Endothelial cell of umbilical vein (primary cell): ENCODE data around the gene F2RL1. TPM values are rescaled to one million over a fixed set of nuclear protein-coding genes. Genes with fewer than 3 reads are reported as not detected.

ENCODE experiments used
- BruUV-seq: library from RNA; stranded (reverse); fragments of 400-500 nt; replicated peaks from 2 replicates; lab custom pipeline; 2021; lab: Mats Ljungman, UMichigan
- CTCF ChIA-PET: fragments of 300-600, 350-600 bp; sonication (Branson Sonifier 250); formaldehyde crosslinking; loops from one replicate; lab custom pipeline; 2021; ENCODE audit warnings: antibody characterized with exemption, inconsistent platforms; lab: Charles Lee
- POLR2A ChIA-PET: fragments of 300-600, 350-600 bp; sonication (Branson Sonifier 250); formaldehyde crosslinking; loops from one replicate; lab custom pipeline; 2021; ENCODE audit warnings: antibody characterized with exemption, inconsistent platforms; lab: Charles Lee
- DNase-seq: peaks from one replicate; pipeline ENCODE4 v3.0.0-alpha.2; 2011; ENCODE audit warnings: low read depth, low spot score
- FAIRE-seq: peaks from 2 replicates; lab custom pipeline; 2011; peaks lifted over from hg19 to GRCh38; lab: Jason Lieb, UNC
- H2AFZ ChIP-seq: 2 replicates; pipeline ENCODE4 v1.6.0; 2012; ENCODE audit warnings: low read depth, low read length, control low read depth, inconsistent platforms
- H3K27ac ChIP-seq: 2 replicates; pipeline ENCODE4 v1.5.1; 2011; ENCODE audit warnings: low read depth, mild to moderate bottlenecking, control low read depth, low read length, moderate library complexity; ENCODE audit not compliant: insufficient read depth
- H3K27me3 ChIP-seq, 2 experiments: 2 replicates each; pipeline versions ENCODE4 v1.6.0 to v1.6.1; 2011; ENCODE audit warnings: low read length in 2 of 2, mixed read lengths in 1 of 2; ENCODE audit not compliant: control insufficient read depth in 2 of 2, insufficient read depth in 2 of 2
- H3K36me3 ChIP-seq, 2 experiments: 2 replicates in 1 of 2; 3 replicates in 1 of 2; pipeline ENCODE4 v1.5.1; 2011; ENCODE audit warnings: low read length in 2 of 2, mild to moderate bottlenecking in 1 of 2, moderate library complexity in 1 of 2; ENCODE audit not compliant: control insufficient read depth in 2 of 2, insufficient read depth in 2 of 2; ENCODE audit errors: extremely low read depth in 1 of 2
- H3K4me1 ChIP-seq: 3 replicates; pipeline ENCODE4 v1.5.1; 2011; ENCODE audit warnings: mild to moderate bottlenecking, low read length; ENCODE audit not compliant: control insufficient read depth, insufficient read depth; ENCODE audit errors: extremely low read depth
- H3K4me2 ChIP-seq: 2 replicates; pipeline ENCODE4 v1.6.1; 2011; ENCODE audit warnings: low read length, control low read depth, mixed read lengths; ENCODE audit not compliant: insufficient read depth
- H3K4me3 ChIP-seq, 3 experiments: fragments of 200-600 bp in 1 of 3; sonication (generic), shearing (Covaris generic) in 1 of 3; replicated peaks in 1 of 3; 2 replicates each; pipeline ENCODE4 v1.5.1; 2011 to 2016; ENCODE audit warnings: control low read depth in 3 of 3, low read length in 3 of 3, mild to moderate bottlenecking in 2 of 3, inconsistent platforms in 1 of 3, low read depth in 1 of 3, moderate library complexity in 1 of 3; ENCODE audit not compliant: insufficient read depth in 1 of 3
- H3K79me2 ChIP-seq: 2 replicates; pipeline ENCODE4 v1.6.0; 2012; ENCODE audit warnings: low read length, inconsistent platforms; ENCODE audit not compliant: control insufficient read depth, insufficient read depth
- H3K9ac ChIP-seq: replicated peaks from 2 replicates; pipeline ENCODE3; 2011; ENCODE audit warnings: low read length, control low read depth; ENCODE audit not compliant: insufficient read depth; ENCODE audit errors: extremely low read depth
- H3K9me1 ChIP-seq: replicated peaks from 3 replicates; pipeline ENCODE4 v1.6.0; 2011; ENCODE audit warnings: mild to moderate bottlenecking, low read length; ENCODE audit not compliant: control insufficient read depth, insufficient read depth; ENCODE audit errors: extremely low read depth
- H3K9me3 ChIP-seq: replicated peaks from 2 replicates; pipeline ENCODE4 v1.5.1; 2012; ENCODE audit warnings: low read length, inconsistent platforms; ENCODE audit not compliant: control insufficient read depth, insufficient read depth
- H4K20me1 ChIP-seq: replicated peaks from 2 replicates; pipeline ENCODE3; 2011; ENCODE audit warnings: mild to moderate bottlenecking, low read length; ENCODE audit not compliant: control insufficient read depth, insufficient read depth; ENCODE audit errors: extremely low read depth
- CTCF ChIP-seq, 2 donors: IDR thresholded peaks; 1 replicate in 1 of 2; 2 replicates in 1 of 2; pipeline ENCODE4 v1.5.1; 2011; ENCODE audit warnings: low read length in 2 of 2, mild to moderate bottlenecking in 2 of 2, moderate library complexity in 2 of 2, control low read depth in 1 of 2, inconsistent platforms in 1 of 2, low read depth in 1 of 2; ENCODE audit not compliant: insufficient read depth in 1 of 2; ENCODE audit errors: extremely low read depth in 1 of 2
- EZH2 ChIP-seq: IDR thresholded peaks from 2 replicates; pipeline ENCODE4 v1.6.1; 2012; ENCODE audit warnings: borderline replicate concordance, low read depth, mild to moderate bottlenecking, moderate library complexity, low read length, inconsistent platforms; ENCODE audit not compliant: severe bottlenecking
- GATA2 ChIP-seq: IDR thresholded peaks from 2 replicates; pipeline ENCODE4 v1.7.0; 2011; ENCODE audit warnings: low read depth, mild to moderate bottlenecking, moderate library complexity, mixed read lengths, low read length; ENCODE audit not compliant: insufficient read length, insufficient read depth
- JUN ChIP-seq: IDR thresholded peaks from 2 replicates; pipeline ENCODE4 v1.6.1; 2011; ENCODE audit warnings: borderline replicate concordance, low read depth; ENCODE audit not compliant: insufficient read length, insufficient read depth
- MAX ChIP-seq: IDR thresholded peaks from 2 replicates; pipeline ENCODE4 v1.6.1; 2011; ENCODE audit not compliant: insufficient read depth, insufficient read length
- MYC ChIP-seq: IDR thresholded peaks from one replicate; pipeline ENCODE4 v1.6.1; 2011; ENCODE audit warnings: mild to moderate bottlenecking, low read depth, low read length
- POLR2A ChIP-seq: IDR thresholded peaks from 2 replicates; pipeline ENCODE4 v1.6.1; 2012; ENCODE audit warnings: low read depth, mild to moderate bottlenecking, control low read depth, low read length
- POLR2AphosphoS5 ChIP-seq: IDR thresholded peaks from 2 replicates; pipeline ENCODE4 v1.6.1; 2012; ENCODE audit warnings: low read depth, mild to moderate bottlenecking, control low read depth, low read length, moderate library complexity; ENCODE audit not compliant: insufficient read depth
- dilution Hi-C: fragments of 300-500 bp; cut with MboI; formaldehyde crosslinking; loops from one replicate; pipeline ENCODE4 v1.15.0; 2019; ENCODE audit warnings: low sequenced_read_pairs; ENCODE audit not compliant: extremely low pct_ligation_motif_present
- intact Hi-C: fragments of 100-400 bp; cut with micrococcal nuclease; formaldehyde crosslinking; loops from one replicate; pipeline ENCODE4 v1.10.0; 2022
- polyA plus RNA-seq, 4 experiments: library from polyadenylated mRNA; depleted of rRNA in 3 of 4; stranded (reverse) in 3 of 4; unstranded in 1 of 4; fragments of >200 nt; gene quantifications; 2 replicates each; pipeline versions ENCODE4 v1.2.1 to v1.2.3, GENCODE V29; 2011 to 2012; ENCODE audit warnings: missing spikeins in 1 of 4
- total RNA-seq: library from RNA; stranded (reverse); gene quantifications from 2 replicates; pipeline ENCODE4 v1.2.3, GENCODE V29; 2021

F2RL1 gene
- total and polyA plus RNA-seq, 2 donors (not counting 3 experiments of a cell fraction or from before 2014, with no cell fraction given), result 21.8 to 21.9 TPM

- BruUV-seq, result no TSS peak
- intact Hi-C loops, result no loop called here
Observed at GRCh38 chr5:76820526-76820890, 1.7 kb downstream of the F2RL1 start.

GRCh38 chr5:76821136-76821535, 2.3 kb downstream of the F2RL1 start:
- peak overlapping the region; percentile 84 for H3K4me2 ChIP-seq
- no peaks in the 10 kb centered on the region for H3K36me3 ChIP-seq
- peak overlapping the region in 1 of 3 experiments; percentile 80 for H3K4me3 ChIP-seq
- no peak overlapping the region for H3K9ac ChIP-seq
- no peak for FAIRE-seq
- ChIA-PET CTCF (interaction anchor here (0.9 to 6.9 kb wide), 5 partner anchors 10 to 47 kb away, joined by 3 to 57 read pairs (median 31); no protein-coding TSS in a partner anchor), POLR2A (interaction anchor here (1.1 kb wide), 1 partner anchor 16 kb away, joined by 3 read pairs; no protein-coding TSS in a partner anchor)
- dilution Hi-C loops, result loop anchor here (25.0 kb wide), 1 partner anchor 134 kb away; no protein-coding TSS in a partner anchor
- H4K20me1 ChIP-seq, result peaks cover 2% of the 10 kb centered on the region
- H3K27me3 ChIP-seq, result no peaks in the 10 kb centered on the region
- peaks cover 18% of the 10 kb centered on the region for H3K4me1 ChIP-seq
- no peak for DNase-seq
- H3K27ac ChIP-seq, result no peak overlapping the region
- H2AFZ ChIP-seq, result no peak overlapping the region
- H3K9me3 ChIP-seq, result no peaks in the 10 kb centered on the region
- H3K79me2 ChIP-seq, result peaks cover 47% of the 10 kb centered on the region
- intact Hi-C loops, result no loop called here
- no TSS peak for BruUV-seq
- TF ChIP-seq POLR2A (no peak), POLR2AphosphoS5 (no peak), CTCF (IDR thresholded peaks at IDR 0.05; ENCODE audit: extremely low read depth in 1 of 2, insufficient read depth in 1 of 2, low read depth in 1 of 2, low read length in 2 of 2) (no peak), MYC (no peak), GATA2 (no peak)
- no peaks in the 10 kb centered on the region for H3K9me1 ChIP-seq

More at GRCh38 chr5:76820526-76820890, 1.7 kb downstream of the F2RL1 start:
- peaks cover 18% of the 10 kb centered on the region for H3K4me1 ChIP-seq
- no peak for FAIRE-seq
- dilution Hi-C loops, result loop anchor here (25.0 kb wide), 1 partner anchor 133 kb away; no protein-coding TSS in a partner anchor
- H3K27me3 ChIP-seq, result no peaks in the 10 kb centered on the region
- no peak overlapping the region for H3K27ac ChIP-seq
- H4K20me1 ChIP-seq, result peaks cover under 1% of the 10 kb centered on the region
- DNase-seq, result no peak
- no peaks in the 10 kb centered on the region for H3K9me1 ChIP-seq
- H3K4me3 ChIP-seq, result peak overlapping the region in 2 of 3 experiments; percentile 80 to 82
- CTCF ChIA-PET, result interaction anchor here (0.9 to 6.9 kb wide), 6 partner anchors 11 to 219 kb away, joined by 3 to 57 read pairs (median 20); no protein-coding TSS in a partner anchor
- peaks cover 45% of the 10 kb centered on the region for H3K79me2 ChIP-seq
- no peak overlapping the region for H2AFZ ChIP-seq
- H3K36me3 ChIP-seq, result no peaks in the 10 kb centered on the region
- H3K9me3 ChIP-seq, result no peaks in the 10 kb centered on the region
- H3K4me2 ChIP-seq, result peak overlapping the region; percentile 84
- POLR2A ChIA-PET, result interaction anchor here (1.1 kb wide), 1 partner anchor 15 kb away, joined by 3 read pairs; no protein-coding TSS in a partner anchor
- TF ChIP-seq POLR2AphosphoS5, result no peak
- TF ChIP-seq JUN, result no peak
- no peak for TF ChIP-seq EZH2
- TF ChIP-seq MAX, result no peak
- no peak for TF ChIP-seq MYC
- no peak for TF ChIP-seq GATA2
- peak overlapping the region; percentile 88 for H3K9ac ChIP-seq
